HG02840 (cell line): Measurements from ENCODE around the gene IL1RL2.

Experiments
- ATAC-seq: cut with Tn5 transposase; IDR thresholded peaks from one replicate; pipeline ENCODE4 v1.9.1; 2021; ENCODE audit warnings: mild to moderate bottlenecking, moderate library complexity, moderate number of reproducible peaks; ENCODE audit not compliant: unreplicated experiment, low FRiP score

IL1RL2 gene

GRCh38 chr2:102186791-102187495 lies at the start of gene IL1RL2:
TSS of gene IL1RL2 (plus strand) at chr2:102187023. CDS start at chr2:102187868, 845 bp downstream.
- ATAC-seq = no peak

- ATAC-seq = no peak
Observed at GRCh38 chr2:102137138-102137537, 49.7 kb upstream of the IL1RL2 start.

GRCh38 chr2:102138331-102138730 lies 48.5 kb upstream of the IL1RL2 start:
- ATAC-seq = no peak

GRCh38 chr2:102139851-102140250 lies 47.0 kb upstream of the IL1RL2 start:
- no peak for ATAC-seq

GRCh38 chr2:102140377-102140776 lies 46.4 kb upstream of the IL1RL2 start:
- ATAC-seq = no peak

GRCh38 chr2:102141011-102141943 lies 45.5 kb upstream of the IL1RL2 start:
- no peak for ATAC-seq

- ATAC-seq = no peak
Observed at GRCh38 chr2:102141970-102142828, 44.6 kb upstream of the IL1RL2 start, which contains the start of gene IL1R1. TSS of gene IL1R1 (plus strand) at chr2:102142746. CDS start at chr2:102157725, 14,979 bp downstream.

- ATAC-seq = no peak
Observed at GRCh38 chr2:102142829-102143449, 43.9 kb upstream of the IL1RL2 start.

GRCh38 chr2:102143450-102143985 lies 43.3 kb upstream of the IL1RL2 start:
- ATAC-seq = no peak

GRCh38 chr2:102144128-102144527 lies 42.7 kb upstream of the IL1RL2 start:
- no peak for ATAC-seq

- ATAC-seq = no peak
Observed at GRCh38 chr2:102145107-102145506, 41.7 kb upstream of the IL1RL2 start.

GRCh38 chr2:102145934-102146333 lies 40.9 kb upstream of the IL1RL2 start:
- ATAC-seq = no peak

GRCh38 chr2:102147935-102148334 lies 38.9 kb upstream of the IL1RL2 start:
- ATAC-seq = no peak

- ATAC-seq = no peak
Observed at GRCh38 chr2:102149243-102149642, 37.6 kb upstream of the IL1RL2 start.

- ATAC-seq = no peak
Observed at GRCh38 chr2:102149644-102150455, 37.0 kb upstream of the IL1RL2 start.

GRCh38 chr2:102154364-102154763 lies 32.5 kb upstream of the IL1RL2 start:
- no peak for ATAC-seq

GRCh38 chr2:102154946-102155702 lies 31.7 kb upstream of the IL1RL2 start:
- no peak for ATAC-seq
